ENCODE results near the gene PTPRM.

PTPRM gene

GRCh38 chr18:8241731-8242130 is 674.6 kb downstream of the PTPRM start:
- DNase-seq (ENCODE audit: insufficient read length, low spot score): no peak
- no peak for TF ChIP-seq POLR2A (IDR thresholded peaks at IDR 0.05; ENCODE audit: low read depth, low read length)
- FAIRE-seq: no peak

- TF ChIP-seq POLR2A (IDR thresholded peaks at IDR 0.05; ENCODE audit: low read depth, low read length): no peak
- FAIRE-seq (no peak), DNase-seq (ENCODE audit: insufficient read length, low spot score) (no peak)
Observed at GRCh38 chr18:8242151-8242696, 675.1 kb downstream of the PTPRM start.

DNA sequence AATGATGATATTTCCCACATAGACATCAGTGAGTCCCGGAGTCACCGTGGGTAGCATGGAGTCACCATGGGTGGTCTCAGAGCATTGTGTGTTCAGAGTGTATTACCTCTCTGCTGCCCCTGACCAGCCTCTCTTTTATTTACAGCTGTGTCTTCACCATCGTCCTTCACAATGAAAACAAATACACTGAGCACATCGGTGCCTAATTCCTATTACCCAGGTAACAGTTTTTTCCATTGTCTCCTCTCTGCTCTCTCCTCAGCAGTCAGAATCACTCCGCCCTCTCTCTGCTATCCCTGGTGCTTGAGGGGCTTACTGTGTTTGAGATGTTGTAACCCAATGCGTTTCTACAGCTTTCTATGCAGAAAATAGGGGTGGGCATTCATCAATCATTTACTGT is 680.6 kb downstream of the PTPRM start:
- FAIRE-seq: no peak
- no peak for DNase-seq (ENCODE audit: insufficient read length, low spot score)
- no peak for TF ChIP-seq POLR2A (IDR thresholded peaks at IDR 0.05; ENCODE audit: low read depth, low read length)

DNA sequence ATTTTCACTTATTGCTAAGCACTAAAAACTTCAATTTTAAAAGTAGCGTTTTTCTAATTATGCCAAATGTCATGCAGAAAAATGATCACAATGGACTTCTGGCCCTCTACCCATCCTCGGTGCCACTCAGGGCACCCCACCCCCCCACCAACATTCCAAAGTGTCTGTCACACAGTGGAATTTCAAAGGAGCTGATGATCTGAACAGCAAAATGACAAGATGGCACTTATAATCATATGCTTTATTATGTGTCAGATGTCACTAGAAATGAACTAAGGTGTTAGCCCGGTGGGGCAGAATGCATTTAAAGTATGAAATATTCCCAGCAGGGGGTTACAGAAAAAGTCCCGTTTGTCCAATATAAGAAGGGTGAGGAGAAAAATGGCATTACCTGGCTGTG is 681.5 kb downstream of the PTPRM start:
- no peak for FAIRE-seq
- TF ChIP-seq POLR2A (IDR thresholded peaks at IDR 0.05; ENCODE audit: low read depth, low read length): no peak
- DNase-seq (ENCODE audit: insufficient read length, low spot score): no peak

GRCh38 chr18:8249811-8250210 is 682.7 kb downstream of the PTPRM start:
- no peak for DNase-seq (ENCODE audit: insufficient read length, low spot score)
- no peak for TF ChIP-seq POLR2A (IDR thresholded peaks at IDR 0.05; ENCODE audit: low read depth, low read length)
- FAIRE-seq: peak; percentile 11

DNA sequence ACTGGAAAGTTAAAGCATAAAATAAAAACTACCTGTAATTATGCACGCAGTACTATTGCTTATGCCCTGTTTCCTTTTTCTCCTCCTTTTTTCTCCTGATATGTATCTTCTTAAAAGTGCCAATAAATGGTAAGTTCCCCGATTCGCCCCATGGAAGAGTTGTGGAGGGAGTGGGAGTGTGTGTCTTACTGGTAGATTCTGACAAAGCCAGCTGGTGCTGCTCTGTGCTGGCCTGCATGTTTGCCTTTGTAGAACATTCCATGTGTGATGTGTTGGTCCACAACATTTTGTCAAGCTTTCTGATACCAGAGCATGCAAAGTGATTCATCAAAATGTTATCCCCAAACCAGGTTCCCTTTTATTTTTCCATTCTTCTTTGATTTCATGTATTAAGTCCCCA is 685.3 kb downstream of the PTPRM start:
- DNase-seq (ENCODE audit: insufficient read length, low spot score): no peak
- no peak for TF ChIP-seq POLR2A (IDR thresholded peaks at IDR 0.05; ENCODE audit: low read depth, low read length)
- no peak for FAIRE-seq

- DNase-seq (ENCODE audit: insufficient read length, low spot score) (no peak), FAIRE-seq (no peak)
- no peak for TF ChIP-seq POLR2A (IDR thresholded peaks at IDR 0.05; ENCODE audit: low read depth, low read length)
Observed at GRCh38 chr18:8253944-8254343, 686.8 kb downstream of the PTPRM start.

- TF ChIP-seq POLR2A (IDR thresholded peaks at IDR 0.05; ENCODE audit: low read depth, low read length): no peak
Observed at GRCh38 chr18:8254654-8255053, 687.5 kb downstream of the PTPRM start.

GRCh38 chr18:8257851-8258434 is 690.8 kb downstream of the PTPRM start:
- FAIRE-seq: no peak
- DNase-seq (ENCODE audit: insufficient read length, low spot score): no peak
- no peak for TF ChIP-seq POLR2A (IDR thresholded peaks at IDR 0.05; ENCODE audit: low read depth, low read length)

More at GRCh38 chr18:8254654-8255053, 687.5 kb downstream of the PTPRM start:
- FAIRE-seq (no peak), DNase-seq (ENCODE audit: insufficient read length, low spot score) (no peak)

GRCh38 chr18:8260319-8260718 is 693.2 kb downstream of the PTPRM start:
- no peak for DNase-seq (ENCODE audit: insufficient read length, low spot score)

DNA sequence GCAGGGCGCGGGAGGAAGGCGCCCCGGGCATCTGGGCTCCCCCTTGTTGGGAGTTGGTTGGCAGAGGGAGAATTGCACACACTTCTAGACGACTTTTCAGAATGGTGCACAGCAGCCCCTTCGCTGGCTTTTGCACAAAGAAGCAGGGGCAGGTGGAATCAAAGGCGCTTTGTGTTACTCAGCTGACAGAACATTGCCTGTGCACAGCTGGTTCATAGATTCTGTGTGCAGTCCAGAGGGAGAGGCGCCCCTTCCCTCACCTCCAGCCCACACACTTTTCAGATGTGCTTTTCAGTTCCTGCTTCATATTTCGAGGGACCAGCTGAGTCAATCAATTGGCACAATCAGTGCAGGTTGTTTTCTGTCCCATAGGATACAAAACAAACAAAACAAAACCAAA is 693.7 kb downstream of the PTPRM start:
- DNase-seq (ENCODE audit: insufficient read length, low spot score): no peak
- no peak for FAIRE-seq
- no peak for TF ChIP-seq POLR2A (IDR thresholded peaks at IDR 0.05; ENCODE audit: low read depth, low read length)

More at GRCh38 chr18:8260319-8260718, 693.2 kb downstream of the PTPRM start:
- peak; percentile 15 for FAIRE-seq
- no peak for TF ChIP-seq POLR2A (IDR thresholded peaks at IDR 0.05; ENCODE audit: low read depth, low read length)

DNA sequence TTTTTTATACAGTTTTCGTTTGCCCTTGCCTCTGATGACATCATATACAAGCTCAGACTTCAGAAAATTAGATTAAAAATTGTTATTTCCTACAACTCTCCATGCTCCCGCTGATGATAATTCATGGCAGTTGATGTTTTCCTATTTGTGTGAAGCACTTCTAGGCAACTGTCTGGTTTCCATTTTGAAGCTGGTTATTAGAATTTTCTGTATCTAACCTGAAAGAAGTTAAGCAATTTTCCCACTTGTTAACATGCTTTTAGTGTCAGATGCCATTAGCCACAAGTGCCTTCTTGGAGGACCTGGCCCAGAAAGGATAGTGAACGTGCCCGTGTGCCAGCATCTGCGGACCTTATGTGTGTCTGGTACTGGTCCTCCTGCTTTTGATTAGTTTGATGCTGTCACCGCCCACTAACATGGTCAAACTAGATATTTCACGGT is 694.6 kb downstream of the PTPRM start:
- no peak for DNase-seq (ENCODE audit: insufficient read length, low spot score)

GRCh38 chr18:8262221-8262620 is 695.1 kb downstream of the PTPRM start:
- FAIRE-seq: no peak

More for the DNA sequence above, 694.6 kb downstream of the PTPRM start:
- no peak for TF ChIP-seq POLR2A (IDR thresholded peaks at IDR 0.05; ENCODE audit: low read depth, low read length)
- FAIRE-seq: no peak

GRCh38 chr18:8264116-8264515 is 697.0 kb downstream of the PTPRM start:
- no peak for TF ChIP-seq POLR2A (IDR thresholded peaks at IDR 0.05; ENCODE audit: low read depth, low read length)
- DNase-seq (ENCODE audit: insufficient read length, low spot score) (no peak), FAIRE-seq (no peak)

More at GRCh38 chr18:8262221-8262620, 695.1 kb downstream of the PTPRM start:
- no peak for DNase-seq (ENCODE audit: insufficient read length, low spot score)
- no peak for TF ChIP-seq POLR2A (IDR thresholded peaks at IDR 0.05; ENCODE audit: low read depth, low read length)

- FAIRE-seq: no peak
- no peak for DNase-seq (ENCODE audit: insufficient read length, low spot score)
- TF ChIP-seq POLR2A (IDR thresholded peaks at IDR 0.05; ENCODE audit: low read depth, low read length): no peak
Observed at GRCh38 chr18:8264861-8265411, 697.8 kb downstream of the PTPRM start.
